Sigmoid colon (tissue), 7 donors: ENCODE measurements around the gene ZNF485. TPM values are rescaled to one million over a fixed set of nuclear protein-coding genes. Genes with fewer than 3 reads are reported as not detected.
"Not testable (repeated sequence)": the region's sequence is repeated elsewhere in the genome, so short reads cannot be mapped to it uniquely, and the experiment has no call there.

Source experiments
- DNase-seq: peaks from one replicate; pipeline ENCODE4 v3.0.0-alpha.2; 2019
- H3K27ac ChIP-seq, 4 donors: fragments of 200-600 bp; sonication (generic); one replicate each; pipeline ENCODE4 v1.5.1; 2016 to 2019; ENCODE audit warnings: mild to moderate bottlenecking in 1 of 4
- H3K27me3 ChIP-seq, 3 donors: fragments of 200-600 bp; sonication (generic); one replicate each; pipeline ENCODE4 v1.5.1; 2019; ENCODE audit warnings: mild to moderate bottlenecking in 1 of 3
- H3K36me3 ChIP-seq, 4 donors: fragments of 200-600 bp; sonication (generic); one replicate each; pipeline ENCODE4 v1.5.1; 2016 to 2019
- H3K4me1 ChIP-seq, 4 donors: fragments of 200-600 bp; sonication (generic); one replicate each; pipeline ENCODE4 v1.5.1; 2017 to 2019
- H3K4me3 ChIP-seq, 4 donors: fragments of 200-600 bp; sonication (generic); one replicate each; pipeline ENCODE4 v1.5.1; 2017 to 2019; ENCODE audit warnings: mild to moderate bottlenecking in 2 of 4, moderate library complexity in 1 of 4
- H3K9me3 ChIP-seq, 4 donors: fragments of 200-600 bp in 3 of 4; sonication (generic) in 3 of 4; one replicate each; pipeline versions ENCODE4 v1.5.1 to v1.6.1; 2013 to 2019
- EP300 ChIP-seq, 4 donors: sonication (generic); formaldehyde crosslinking; IDR thresholded peaks; one replicate each; pipeline ENCODE4 v1.6.1; 2017; ENCODE audit warnings: antibody characterized with exemption in 4 of 4
- POLR2A ChIP-seq, 2 donors: fragments of 450-650 bp; IDR thresholded peaks; one replicate each; pipeline ENCODE4 v1.6.1; 2016; ENCODE audit warnings: antibody characterized with exemption in 2 of 2, mild to moderate bottlenecking in 2 of 2, moderate library complexity in 2 of 2
- POLR2AphosphoS5 ChIP-seq, 4 donors: sonication (generic); formaldehyde crosslinking; IDR thresholded peaks; one replicate each; pipeline ENCODE4 v1.6.1; 2017; ENCODE audit warnings: antibody characterized with exemption in 4 of 4
- WGBS, 2 donors: extraction: QIAGEN DNeasy Blood & Tissue Kit; methylation state at CpG; one replicate each; pipeline ENCODE4 v1.1.7; 2013; 5-methylcytosine and 5-hydroxymethylcytosine counted together
- intact Hi-C: fragments of 100-400 bp; cut with DNase I; formaldehyde crosslinking; loops from one replicate; pipeline ENCODE4 v1.15.1; 2023
- polyA plus RNA-seq, 3 donors: library from polyadenylated mRNA; stranded (reverse); fragments of 200-250 nt; gene quantifications; one replicate each; pipeline ENCODE4 v1.2.3, GENCODE V29; 2013
- total RNA-seq, 4 donors: library from RNA; depleted of rRNA; stranded (reverse); fragments of >200 nt; gene quantifications; one replicate each; pipeline ENCODE4 v1.1.0, GENCODE V29; 2016
- TF ChIP-seq, protein P1 (sequence below), 4 experiments: fragments of 450-650 bp in 3 of 4; fragments of 200-600 bp in 1 of 4; IDR thresholded peaks; one replicate each; pipeline ENCODE4 v1.5.1; 2016 to 2019; ENCODE audit warnings: antibody characterized with exemption in 4 of 4, mild to moderate bottlenecking in 3 of 4, moderate library complexity in 2 of 4
- donor health status: healthy with polysubstance abuse.
- donor health status: Bipolar disorder and iron deficiency.
- donor health status: healthy.

Gene ZNF485
- total and polyA plus RNA-seq, 7 donors: 0.46 to 3.8 (median 2.5) TPM

- TF ChIP-seq EP300 (IDR thresholded peaks at IDR 0.05) (no peak), POLR2A (IDR thresholded peaks at IDR 0.05) (no peak), POLR2AphosphoS5 (IDR thresholded peaks at IDR 0.05) (no peak)
- TF ChIP-seq, protein P1, sequence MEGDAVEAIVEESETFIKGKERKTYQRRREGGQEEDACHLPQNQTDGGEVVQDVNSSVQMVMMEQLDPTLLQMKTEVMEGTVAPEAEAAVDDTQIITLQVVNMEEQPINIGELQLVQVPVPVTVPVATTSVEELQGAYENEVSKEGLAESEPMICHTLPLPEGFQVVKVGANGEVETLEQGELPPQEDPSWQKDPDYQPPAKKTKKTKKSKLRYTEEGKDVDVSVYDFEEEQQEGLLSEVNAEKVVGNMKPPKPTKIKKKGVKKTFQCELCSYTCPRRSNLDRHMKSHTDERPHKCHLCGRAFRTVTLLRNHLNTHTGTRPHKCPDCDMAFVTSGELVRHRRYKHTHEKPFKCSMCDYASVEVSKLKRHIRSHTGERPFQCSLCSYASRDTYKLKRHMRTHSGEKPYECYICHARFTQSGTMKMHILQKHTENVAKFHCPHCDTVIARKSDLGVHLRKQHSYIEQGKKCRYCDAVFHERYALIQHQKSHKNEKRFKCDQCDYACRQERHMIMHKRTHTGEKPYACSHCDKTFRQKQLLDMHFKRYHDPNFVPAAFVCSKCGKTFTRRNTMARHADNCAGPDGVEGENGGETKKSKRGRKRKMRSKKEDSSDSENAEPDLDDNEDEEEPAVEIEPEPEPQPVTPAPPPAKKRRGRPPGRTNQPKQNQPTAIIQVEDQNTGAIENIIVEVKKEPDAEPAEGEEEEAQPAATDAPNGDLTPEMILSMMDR (IDR thresholded peaks at IDR 0.05): no peak
- no peak for DNase-seq
- Histone ChIP-seq H3K4me1 (peaks cover 0 to 19% (median 13%) of the 10 kb centered on the region in 4 donors), H3K27ac (no peak overlapping the region), H3K36me3 (no peaks in the 10 kb centered on the region), H3K27me3 (no peaks in the 10 kb centered on the region), H3K4me3 (no peak overlapping the region), H3K9me3 (no peaks in the 10 kb centered on the region)
- intact Hi-C loops: loop anchor here (10.0 kb wide), 1 partner anchor 182 kb away; no protein-coding TSS in a partner anchor
- 76 to 94% methylated on average over 5 of the region's 5 CpGs for WGBS, 2 donors
Measured at GRCh38 chr10:43576580-43576979, 29.7 kb upstream of the ZNF485 start.

DNA sequence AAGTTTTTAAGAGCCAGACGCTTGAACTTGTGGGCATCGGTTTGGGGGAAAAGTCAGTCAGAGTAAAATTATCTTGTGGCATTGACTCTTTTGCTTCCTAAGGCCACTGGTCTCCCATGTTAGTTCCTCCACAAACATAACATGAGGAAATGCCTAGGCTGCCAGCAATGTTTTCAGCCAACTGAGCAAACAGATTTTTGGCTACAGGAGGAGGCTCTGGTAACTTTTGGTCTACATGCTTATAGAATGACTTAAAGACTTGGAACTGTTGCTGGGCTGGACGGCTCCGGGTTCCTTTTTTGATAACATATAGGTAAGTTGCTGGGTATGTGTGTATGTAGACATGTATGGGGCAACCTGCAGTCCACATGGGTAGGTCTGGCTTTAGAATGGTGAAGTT lies 22.2 kb upstream of the ZNF485 start:
- DNase-seq: no peak
- Histone ChIP-seq H3K27me3 (no peaks in the 10 kb centered on the region), H3K4me1 (no peaks in the 10 kb centered on the region), H3K9me3 (no peaks in the 10 kb centered on the region), H3K27ac (no peak overlapping the region), H3K36me3 (no peaks in the 10 kb centered on the region), H3K4me3 (no peak overlapping the region)
- 73 to 84% methylated on average over 4 of the region's 4 CpGs for WGBS, 2 donors
- TF ChIP-seq EP300 (IDR thresholded peaks at IDR 0.05) (no peak), POLR2A (IDR thresholded peaks at IDR 0.05) (no peak), POLR2AphosphoS5 (IDR thresholded peaks at IDR 0.05) (no peak)
- TF ChIP-seq, protein P1 (IDR thresholded peaks at IDR 0.05): no peak
- intact Hi-C loops: no loop called here

DNA sequence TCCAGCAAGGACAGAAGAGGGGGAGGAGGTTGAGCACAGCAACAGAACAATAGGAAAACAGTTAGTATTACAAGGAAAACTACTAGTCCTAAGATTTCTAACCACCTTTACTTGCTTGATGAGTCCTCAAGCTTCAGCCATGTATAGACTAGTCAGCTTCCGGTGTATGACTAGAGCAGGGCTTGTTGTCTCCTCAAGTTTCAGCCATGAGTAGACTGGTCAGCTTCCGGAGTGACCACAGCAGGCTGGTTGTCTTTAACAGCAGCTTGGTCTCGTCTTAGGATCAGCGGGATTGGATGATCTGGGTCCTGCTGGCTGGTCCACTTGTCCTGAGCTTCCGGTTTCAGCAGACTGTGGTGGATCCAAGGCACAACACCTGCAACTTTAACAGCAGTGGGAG lies 21.2 kb upstream of the ZNF485 start:
- no peak for DNase-seq
- WGBS, 2 donors: 92 to 96% methylated on average over 5 of the region's 5 CpGs
- no peaks in the 10 kb centered on the region for H3K9me3 ChIP-seq
- no peak overlapping the region for H3K27ac ChIP-seq
- H3K36me3 ChIP-seq: no peaks in the 10 kb centered on the region
- no peak for TF ChIP-seq POLR2A (IDR thresholded peaks at IDR 0.05)
- TF ChIP-seq EP300 (IDR thresholded peaks at IDR 0.05): no peak
- TF ChIP-seq POLR2AphosphoS5 (IDR thresholded peaks at IDR 0.05): no peak
- TF ChIP-seq, protein P1 (IDR thresholded peaks at IDR 0.05): no peak
- no peak overlapping the region for H3K4me3 ChIP-seq
- intact Hi-C loops: no loop called here
- H3K4me1 ChIP-seq: no peaks in the 10 kb centered on the region
- no peaks in the 10 kb centered on the region for H3K27me3 ChIP-seq

GRCh38 chr10:43585981-43586729 lies 20.1 kb upstream of the ZNF485 start:
- Histone ChIP-seq H3K36me3 (no peaks in the 10 kb centered on the region), H3K27ac (no peak overlapping the region), H3K27me3 (no peaks in the 10 kb centered on the region), H3K4me3 (no peak overlapping the region), H3K4me1 (no peaks in the 10 kb centered on the region), H3K9me3 (no peaks in the 10 kb centered on the region)
- DNase-seq: no peak
- TF ChIP-seq, protein P1 (IDR thresholded peaks at IDR 0.05): no peak
- no peak for TF ChIP-seq POLR2A (IDR thresholded peaks at IDR 0.05)
- no peak for TF ChIP-seq EP300 (IDR thresholded peaks at IDR 0.05)
- TF ChIP-seq POLR2AphosphoS5 (IDR thresholded peaks at IDR 0.05): no peak
- WGBS, 2 donors: 47 to 63% methylated on average over 9 of the region's 9 CpGs
- intact Hi-C loops: no loop called here

DNA sequence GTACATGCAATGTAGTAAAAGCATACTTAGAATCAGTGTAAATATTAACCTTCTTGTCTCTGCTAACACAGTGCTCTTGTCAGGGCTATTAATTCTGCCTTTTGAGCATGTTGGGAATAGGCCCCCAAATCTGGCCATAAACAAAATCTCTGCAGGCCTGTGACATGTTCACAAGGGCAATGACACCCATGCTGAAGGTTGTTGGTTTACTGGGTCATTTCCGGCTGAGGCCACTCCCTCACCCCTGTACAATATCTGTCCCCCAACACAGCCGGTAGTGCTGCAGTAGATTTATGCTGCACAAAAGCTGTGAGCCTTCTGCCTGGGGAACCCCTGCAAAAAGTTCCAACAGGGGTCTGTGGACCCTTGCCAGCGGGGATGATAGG lies 19.5 kb upstream of the ZNF485 start:
- H3K36me3 ChIP-seq, H3K9me3 ChIP-seq, H3K27me3 ChIP-seq, DNase-seq, H3K4me3 ChIP-seq, intact Hi-C loops, H3K27ac ChIP-seq, H3K4me1 ChIP-seq: not testable (repeated sequence)
- WGBS, 2 donors: 45 to 66% methylated on average over 3 of the region's 3 CpGs
